Natural killer cell (primary cell): ENCODE measurements around the gene NGEF. TPM values are rescaled to one million over a fixed set of nuclear protein-coding genes. Genes with fewer than 3 reads are reported as not detected.

Source experiments
- ATAC-seq, 3 donors: fragments of 150-1000 bp in 2 of 3; fragments of 200-7000 bp in 1 of 3; cut with Tn5 transposase; 1 replicate in 1 of 3; 2 replicates in 2 of 3; pipeline ENCODE4 v1.10.0; 2021; ENCODE audit warnings: mild to moderate bottlenecking in 2 of 3, moderate library complexity in 2 of 3
- DNase-seq, 2 donors: peaks; one replicate each; pipeline versions ENCODE4 v3.0.0 to v3.0.0-alpha.2; 2013 to 2021; ENCODE audit warnings: mixed read lengths in 1 of 2
- H3K27ac ChIP-seq: one replicate; pipeline ENCODE4 v1.5.1; 2013; ENCODE audit warnings: mild to moderate bottlenecking, low read length
- H3K27me3 ChIP-seq: one replicate; pipeline ENCODE4 v1.6.1; 2013; ENCODE audit warnings: low read length; ENCODE audit not compliant: control insufficient read depth, insufficient read depth
- H3K36me3 ChIP-seq: one replicate; pipeline ENCODE4 v1.6.1; 2013; ENCODE audit warnings: low read length; ENCODE audit not compliant: control insufficient read depth, insufficient read depth
- H3K4me1 ChIP-seq: one replicate; pipeline ENCODE4 v1.6.1; 2013; ENCODE audit warnings: low read length; ENCODE audit not compliant: control insufficient read depth, insufficient read depth
- H3K4me3 ChIP-seq: one replicate; pipeline ENCODE4 v1.5.1; 2013; ENCODE audit warnings: low read length
- H3K9me3 ChIP-seq: one replicate; pipeline ENCODE4 v1.6.1; 2013; ENCODE audit warnings: low read length; ENCODE audit not compliant: control insufficient read depth, insufficient read depth
- H3K27ac Mint-ChIP-seq, 2 donors: one replicate each; pipeline ENCODE4 v1.8.0; 2022; ENCODE audit warnings: mild to moderate bottlenecking in 2 of 2, mixed read lengths in 2 of 2, moderate library complexity in 1 of 2
- H3K27me3 Mint-ChIP-seq, 2 donors: one replicate each; pipeline ENCODE4 v1.8.0; 2022; ENCODE audit warnings: low read depth in 2 of 2, mixed read lengths in 2 of 2
- H3K36me3 Mint-ChIP-seq: one replicate; pipeline ENCODE4 v1.8.0; 2022; ENCODE audit warnings: mixed read lengths
- H3K4me1 Mint-ChIP-seq, 2 donors: one replicate each; pipeline ENCODE4 v1.8.0; 2022; ENCODE audit warnings: mixed read lengths in 2 of 2
- H3K4me3 Mint-ChIP-seq: one replicate; pipeline ENCODE4 v1.8.0; 2022; ENCODE audit warnings: mild to moderate bottlenecking, moderate library complexity, mixed read lengths
- H3K9me3 Mint-ChIP-seq, 2 donors: one replicate each; pipeline ENCODE4 v1.8.0; 2022; ENCODE audit warnings: mixed read lengths in 2 of 2
- CTCF ChIP-seq: fragments of 200-600 bp; IDR thresholded peaks from one replicate; pipeline ENCODE4 v1.8.0; 2022; ENCODE audit warnings: antibody characterized with exemption
- WGBS: methylation state at CpG from one replicate; pipeline ENCODE4 v1.1.7; 2013; ENCODE audit warnings: missing lambda C conversion rate; ENCODE audit not compliant: insufficient coverage; 5-methylcytosine and 5-hydroxymethylcytosine counted together
- intact Hi-C: fragments of 100-400 bp; cut with micrococcal nuclease; formaldehyde crosslinking; loops from one replicate; pipeline ENCODE4 v1.14.2; 2022
- total RNA-seq, 4 donors: library from RNA; stranded (reverse); fragments of 120-200 nt in 1 of 4; gene quantifications; one replicate each; pipeline versions ENCODE4 v1.2.3 to v1.2.4, GENCODE V29; 2013 to 2022

Gene NGEF
- total RNA-seq, 3 donors from 2014 or later (not counting 1 experiment from before 2014, with no cell fraction given): not detected

- H3K36me3 ChIP-seq: no peaks in the 10 kb centered on the region
- H3K4me1 ChIP-seq: peaks cover 5% of the 10 kb centered on the region
- H3K27ac Mint-ChIP-seq: no peak overlapping the region
- no peak overlapping the region for H3K4me3 ChIP-seq
- no peaks in the 10 kb centered on the region for H3K4me1 Mint-ChIP-seq
- no peak for TF ChIP-seq CTCF
- ATAC-seq (no peak), DNase-seq (no peak)
- no peaks in the 10 kb centered on the region for H3K9me3 ChIP-seq
- H3K27ac ChIP-seq: no peak overlapping the region
- no peaks in the 10 kb centered on the region for H3K36me3 Mint-ChIP-seq
- WGBS: 82% methylated on average over 17 of the region's 17 CpGs
- intact Hi-C loops: no loop called here
- H3K27me3 Mint-ChIP-seq: no peaks in the 10 kb centered on the region
- peaks cover 5% of the 10 kb centered on the region for H3K27me3 ChIP-seq
- no peaks in the 10 kb centered on the region for H3K9me3 Mint-ChIP-seq
- no peak overlapping the region for H3K4me3 Mint-ChIP-seq
Measured at GRCh38 chr2:232880764-232881351, 132.2 kb downstream of the NGEF start.

DNA sequence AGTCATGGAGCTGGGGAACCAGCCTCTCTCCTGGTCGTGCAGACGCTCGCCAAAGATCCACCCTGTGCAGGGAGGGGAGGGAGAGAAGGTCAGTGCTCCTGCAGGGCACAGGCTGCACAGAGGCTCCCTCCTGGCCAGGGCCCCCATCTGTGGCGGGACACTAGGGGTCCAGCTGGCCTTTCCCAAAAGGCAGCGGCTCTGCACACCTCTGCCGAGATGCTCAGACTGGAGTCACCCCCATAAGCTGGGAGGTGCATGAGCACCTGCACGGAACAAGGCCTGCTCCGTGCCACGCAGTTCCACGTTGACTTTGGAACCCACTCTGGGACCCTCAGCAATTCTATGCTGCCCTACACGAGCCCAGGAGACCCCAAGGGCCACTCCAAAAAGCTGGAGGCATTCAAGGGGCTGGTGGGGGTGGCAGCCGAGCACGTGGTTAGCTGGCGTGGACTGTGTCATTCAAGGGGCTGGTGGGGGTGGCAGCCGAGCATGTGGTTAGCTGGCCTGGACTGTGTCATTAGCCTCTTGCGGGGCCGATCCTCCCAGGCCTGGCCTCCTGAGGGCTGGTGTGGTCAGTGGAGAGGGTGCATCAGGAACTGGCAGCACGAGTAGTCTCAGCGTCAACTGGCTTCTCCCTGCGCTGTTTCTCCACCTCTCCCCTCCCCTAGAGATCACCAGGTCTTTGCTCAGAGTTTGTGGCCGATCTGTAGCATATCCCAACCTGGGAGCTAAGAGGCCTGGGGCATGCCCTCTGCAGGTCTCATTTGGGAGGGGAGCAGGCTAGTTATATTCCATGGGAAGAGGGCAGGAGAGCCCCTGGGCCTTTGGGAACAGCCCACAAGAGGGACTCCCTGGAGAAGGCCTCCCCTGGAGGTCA is 133.2 kb downstream of the NGEF start:
- 88% methylated on average over 21 of the region's 21 CpGs for WGBS
- Mint-ChIP-seq H3K4me3 (no peak overlapping the region), H3K27me3 (peaks cover 7 to 8% of the 10 kb centered on the region in 2 donors), H3K27ac (no peak overlapping the region), H3K36me3 (no peaks in the 10 kb centered on the region), H3K9me3 (no peaks in the 10 kb centered on the region), H3K4me1 (peaks cover 0 to 5% of the 10 kb centered on the region in 2 donors)
- Histone ChIP-seq H3K9me3 (no peaks in the 10 kb centered on the region), H3K27ac (no peak overlapping the region), H3K4me3 (no peak overlapping the region), H3K4me1 (peaks cover 10% of the 10 kb centered on the region), H3K27me3 (peaks cover 12% of the 10 kb centered on the region), H3K36me3 (no peaks in the 10 kb centered on the region)
- ATAC-seq (no peak), DNase-seq (no peak)
- no peak for TF ChIP-seq CTCF
- intact Hi-C loops: no loop called here

- Mint-ChIP-seq H3K4me1 (peaks cover 0 to 5% of the 10 kb centered on the region in 2 donors), H3K27me3 (peaks cover 8 to 10% of the 10 kb centered on the region in 2 donors), H3K36me3 (no peaks in the 10 kb centered on the region), H3K9me3 (no peaks in the 10 kb centered on the region), H3K27ac (no peak overlapping the region), H3K4me3 (no peak overlapping the region)
- H3K36me3 ChIP-seq: no peaks in the 10 kb centered on the region
- DNase-seq: no peak
- WGBS: 90% methylated on average over 19 of the region's 20 CpGs
- no peak overlapping the region for H3K4me3 ChIP-seq
- intact Hi-C loops: no loop called here
- TF ChIP-seq CTCF: no peak
- no peak overlapping the region for H3K27ac ChIP-seq
- peaks cover 12% of the 10 kb centered on the region for H3K27me3 ChIP-seq
- H3K9me3 ChIP-seq: no peaks in the 10 kb centered on the region
- ATAC-seq: no peak
- H3K4me1 ChIP-seq: peaks cover 10% of the 10 kb centered on the region
Measured at GRCh38 chr2:232878855-232879617, 134.0 kb downstream of the NGEF start.
